CD14-positive monocyte (primary cell): ENCODE data around the gene SYT13. TPM values are rescaled to one million over a fixed set of nuclear protein-coding genes. Genes with fewer than 3 reads are reported as not detected.
A peak's percentile ranks its signal among the peaks of the same experiment; 100 is the strongest.

ENCODE experiments used
- DNase-seq, 3 donors: peaks; one replicate each; pipeline ENCODE4 v3.0.0-alpha.2; 2011 to 2022
- H2AFZ ChIP-seq: 2 replicates; pipeline ENCODE4 v1.6.0; 2012; ENCODE audit warnings: mild to moderate bottlenecking, low read depth, low read length, inconsistent platforms; ENCODE audit not compliant: insufficient read depth, poor library complexity, severe bottlenecking
- H3K27ac ChIP-seq, 2 donors: 1 replicate in 1 of 2; 2 replicates in 1 of 2; pipeline ENCODE4 v1.5.1; 2012 to 2013; ENCODE audit warnings: low read length in 2 of 2, control low read depth in 1 of 2, inconsistent platforms in 1 of 2, low read depth in 1 of 2, mild to moderate bottlenecking in 1 of 2
- H3K27me3 ChIP-seq, 2 donors: one replicate each; pipeline versions ENCODE4 v1.6.0 to v1.6.1; 2011 to 2013; ENCODE audit warnings: low read length in 2 of 2; ENCODE audit not compliant: control insufficient read depth in 2 of 2, insufficient read depth in 2 of 2
- H3K36me3 ChIP-seq, 2 donors: replicated peaks in 1 of 2; 1 replicate in 1 of 2; 2 replicates in 1 of 2; pipeline versions ENCODE4 v1.5.1 to v1.6.1; 2012 to 2013; ENCODE audit warnings: low read length in 2 of 2, control low read depth in 1 of 2, inconsistent platforms in 1 of 2, mild to moderate bottlenecking in 1 of 2; ENCODE audit not compliant: insufficient read depth in 2 of 2, control insufficient read depth in 1 of 2
- H3K4me1 ChIP-seq, 2 donors: 1 replicate in 1 of 2; 2 replicates in 1 of 2; pipeline versions ENCODE4 v1.5.1 to v1.6.1; 2012 to 2013; ENCODE audit warnings: low read length in 2 of 2, control low read depth in 1 of 2, inconsistent platforms in 1 of 2, mild to moderate bottlenecking in 1 of 2, moderate library complexity in 1 of 2; ENCODE audit not compliant: insufficient read depth in 2 of 2, control insufficient read depth in 1 of 2
- H3K4me2 ChIP-seq: replicated peaks from 2 replicates; pipeline ENCODE3; 2012; ENCODE audit warnings: low read length, moderate library complexity, mild to moderate bottlenecking; ENCODE audit not compliant: poor library complexity, severe bottlenecking; ENCODE audit errors: extremely low read depth
- H3K4me3 ChIP-seq, 3 experiments: fragments of 200-600 bp in 1 of 3; sonication (generic) in 1 of 3; replicated peaks in 1 of 3; 1 replicate in 2 of 3; 2 replicates in 1 of 3; pipeline ENCODE4 v1.5.1; 2011 to 2013; ENCODE audit warnings: low read length in 3 of 3, mild to moderate bottlenecking in 3 of 3, control low read depth in 2 of 3, low read depth in 2 of 3, inconsistent platforms in 1 of 3, moderate library complexity in 1 of 3
- H3K79me2 ChIP-seq: 2 replicates; pipeline ENCODE4 v1.6.0; 2012; ENCODE audit warnings: mild to moderate bottlenecking, control low read depth, inconsistent platforms, low read length, moderate library complexity; ENCODE audit not compliant: insufficient read depth
- H3K9ac ChIP-seq: 2 replicates; pipeline ENCODE4 v1.6.0; 2017; ENCODE audit warnings: low read length, mild to moderate bottlenecking; ENCODE audit not compliant: insufficient read depth, poor library complexity, severe bottlenecking
- H3K9me3 ChIP-seq, 2 donors: replicated peaks in 1 of 2; 1 replicate in 1 of 2; 2 replicates in 1 of 2; pipeline versions ENCODE4 v1.5.1 to v1.6.1; 2012 to 2013; ENCODE audit warnings: low read length in 2 of 2, control low read depth in 1 of 2; ENCODE audit not compliant: control insufficient read depth in 1 of 2, insufficient read depth in 1 of 2
- H4K20me1 ChIP-seq: 2 replicates; pipeline ENCODE4 v1.6.0; 2012; ENCODE audit warnings: mild to moderate bottlenecking, low read length, control low read depth, moderate library complexity; ENCODE audit not compliant: insufficient read depth
- H3K27ac Mint-ChIP-seq, 7 donors: one replicate each; pipeline ENCODE4 v1.8.0; 2020; ENCODE audit warnings: mild to moderate bottlenecking in 7 of 7, mixed read lengths in 7 of 7, moderate library complexity in 6 of 7, inconsistent platforms in 2 of 7
- H3K27me3 Mint-ChIP-seq, 3 donors: one replicate each; pipeline ENCODE4 v1.8.0; 2021 to 2022; ENCODE audit warnings: low read depth in 3 of 3, mild to moderate bottlenecking in 3 of 3, mixed read lengths in 3 of 3, moderate library complexity in 3 of 3, inconsistent platforms in 1 of 3
- H3K36me3 Mint-ChIP-seq, 2 donors: one replicate each; pipeline ENCODE4 v1.8.0; 2020; ENCODE audit warnings: mixed read lengths in 2 of 2, inconsistent platforms in 1 of 2, mild to moderate bottlenecking in 1 of 2
- H3K4me1 Mint-ChIP-seq: one replicate; pipeline ENCODE4 v1.8.0; 2020; ENCODE audit warnings: mild to moderate bottlenecking, mixed read lengths
- H3K4me3 Mint-ChIP-seq, 2 donors: one replicate each; pipeline ENCODE4 v1.8.0; 2020; ENCODE audit warnings: mild to moderate bottlenecking in 2 of 2, mixed read lengths in 2 of 2, moderate library complexity in 1 of 2
- H3K9me3 Mint-ChIP-seq, 7 donors: one replicate each; pipeline ENCODE4 v1.8.0; 2020 to 2022; ENCODE audit warnings: mixed read lengths in 7 of 7, mild to moderate bottlenecking in 6 of 7, moderate library complexity in 6 of 7, inconsistent platforms in 2 of 7
- WGBS: methylation state at CpG from one replicate; pipeline ENCODE4 v1.1.5; 2013; ENCODE audit warnings: missing lambda C conversion rate; ENCODE audit not compliant: insufficient coverage; 5-methylcytosine and 5-hydroxymethylcytosine counted together
- intact Hi-C, 2 donors: fragments of 100-400 bp; cut with micrococcal nuclease; formaldehyde crosslinking; loops; one replicate each; pipeline versions ENCODE4 v1.15.0 to v1.15.1; 2023
- polyA plus RNA-seq, 3 donors: library from polyadenylated mRNA; depleted of rRNA in 1 of 3; unstranded in 2 of 3; stranded (reverse) in 1 of 3; fragments of 300-500 nt in 2 of 3; fragments of >200 nt in 1 of 3; fragmentation: Illumina TruSeq in 2 of 3; gene quantifications; 1 replicate in 2 of 3; 2 replicates in 1 of 3; pipeline ENCODE4 v1.2.3, GENCODE V29; 2012 to 2021
- TF ChIP-seq, protein P1 (sequence below): fragments of 200-600 bp; IDR thresholded peaks from one replicate; pipeline ENCODE4 v1.8.0; 2022; ENCODE audit warnings: antibody characterized with exemption, mild to moderate bottlenecking

Gene SYT13
- polyA plus RNA-seq, 3 donors: not detected

GRCh38 chr11:45213316-45213665, 72.8 kb downstream of the SYT13 start:
- 97% methylated on average over 12 of the region's 12 CpGs for WGBS
- Histone ChIP-seq H3K9me3 (no peaks in the 10 kb centered on the region), H3K36me3 (no peaks in the 10 kb centered on the region), H3K4me3 (no peak overlapping the region), H3K4me2 (no peak overlapping the region), H3K79me2 (no peaks in the 10 kb centered on the region), H3K27me3 (no peaks in the 10 kb centered on the region), H3K27ac (no peak overlapping the region), H2AFZ (no peak overlapping the region), H3K4me1 (no peaks in the 10 kb centered on the region), H4K20me1 (no peaks in the 10 kb centered on the region), H3K9ac (no peak overlapping the region)
- Mint-ChIP-seq H3K9me3 (peaks cover 0 to 1% (median 0%) of the 10 kb centered on the region in 7 donors), H3K27me3 (peaks cover 0 to 1% (median 0%) of the 10 kb centered on the region in 3 donors), H3K4me1 (peaks cover 15% of the 10 kb centered on the region), H3K36me3 (peaks cover 0 to 3% of the 10 kb centered on the region in 2 donors), H3K27ac (peak overlapping the region in 1 of 7 donors; percentile 64), H3K4me3 (peak overlapping the region in 1 of 2 donors; percentile 10)
- TF ChIP-seq, protein P1, sequence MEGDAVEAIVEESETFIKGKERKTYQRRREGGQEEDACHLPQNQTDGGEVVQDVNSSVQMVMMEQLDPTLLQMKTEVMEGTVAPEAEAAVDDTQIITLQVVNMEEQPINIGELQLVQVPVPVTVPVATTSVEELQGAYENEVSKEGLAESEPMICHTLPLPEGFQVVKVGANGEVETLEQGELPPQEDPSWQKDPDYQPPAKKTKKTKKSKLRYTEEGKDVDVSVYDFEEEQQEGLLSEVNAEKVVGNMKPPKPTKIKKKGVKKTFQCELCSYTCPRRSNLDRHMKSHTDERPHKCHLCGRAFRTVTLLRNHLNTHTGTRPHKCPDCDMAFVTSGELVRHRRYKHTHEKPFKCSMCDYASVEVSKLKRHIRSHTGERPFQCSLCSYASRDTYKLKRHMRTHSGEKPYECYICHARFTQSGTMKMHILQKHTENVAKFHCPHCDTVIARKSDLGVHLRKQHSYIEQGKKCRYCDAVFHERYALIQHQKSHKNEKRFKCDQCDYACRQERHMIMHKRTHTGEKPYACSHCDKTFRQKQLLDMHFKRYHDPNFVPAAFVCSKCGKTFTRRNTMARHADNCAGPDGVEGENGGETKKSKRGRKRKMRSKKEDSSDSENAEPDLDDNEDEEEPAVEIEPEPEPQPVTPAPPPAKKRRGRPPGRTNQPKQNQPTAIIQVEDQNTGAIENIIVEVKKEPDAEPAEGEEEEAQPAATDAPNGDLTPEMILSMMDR: no peak
- DNase-seq: no peak
- intact Hi-C loops: no loop called here

DNA sequence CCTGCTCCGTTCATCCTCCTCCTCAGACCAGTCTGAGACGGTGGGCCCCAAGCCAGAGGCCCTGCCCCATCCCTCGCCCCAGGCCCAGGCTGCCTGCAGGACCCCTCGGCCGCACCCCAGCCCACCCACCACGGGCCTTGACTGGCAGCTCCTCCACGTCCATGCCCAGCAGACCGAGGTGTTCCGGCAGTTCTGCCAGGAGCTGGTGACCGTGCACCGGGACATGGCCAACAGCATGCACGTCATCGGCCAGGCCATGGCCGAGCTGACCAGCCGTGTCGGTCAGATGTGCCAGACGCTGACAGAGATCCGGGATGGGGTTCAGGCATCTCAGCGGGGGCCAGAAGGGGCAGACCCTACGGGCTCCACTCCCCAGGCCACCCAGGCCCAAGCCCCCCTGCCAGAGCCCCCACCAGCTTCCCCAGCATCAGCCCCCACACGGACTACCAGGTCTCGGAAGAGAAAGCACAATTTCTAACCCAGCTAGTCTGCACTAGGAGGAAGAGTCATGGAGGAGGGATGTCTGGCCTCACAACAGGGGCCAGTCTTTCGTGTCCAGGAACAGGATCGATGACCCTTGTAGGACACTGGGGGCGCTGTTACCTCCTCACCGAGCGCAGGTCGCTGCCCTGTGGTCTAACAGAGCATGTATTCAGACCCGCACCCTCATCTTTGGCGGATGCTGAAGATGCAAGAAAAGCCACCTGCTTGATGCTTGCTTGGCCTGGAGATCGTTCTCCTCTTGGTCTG, 73.4 kb downstream of the SYT13 start:
- Mint-ChIP-seq H3K36me3 (peaks cover 0 to 2% of the 10 kb centered on the region in 2 donors), H3K27me3 (peaks cover 0 to 1% (median 0%) of the 10 kb centered on the region in 3 donors), H3K4me1 (peaks cover 15% of the 10 kb centered on the region), H3K4me3 (no peak overlapping the region), H3K9me3 (peaks cover 0 to 1% (median 0%) of the 10 kb centered on the region in 7 donors), H3K27ac (no peak overlapping the region)
- H3K27me3 ChIP-seq: no peaks in the 10 kb centered on the region
- 96% methylated on average over 27 of the region's 31 CpGs for WGBS
- no peak overlapping the region for H3K27ac ChIP-seq
- H3K79me2 ChIP-seq: no peaks in the 10 kb centered on the region
- H3K9ac ChIP-seq: no peak overlapping the region
- TF ChIP-seq, protein P1: no peak
- no peaks in the 10 kb centered on the region for H3K4me1 ChIP-seq
- DNase-seq: no peak
- H3K36me3 ChIP-seq: no peaks in the 10 kb centered on the region
- no peak overlapping the region for H3K4me3 ChIP-seq
- no peak overlapping the region for H3K4me2 ChIP-seq
- H3K9me3 ChIP-seq: no peaks in the 10 kb centered on the region
- intact Hi-C loops: no loop called here
- H2AFZ ChIP-seq: no peak overlapping the region
- no peaks in the 10 kb centered on the region for H4K20me1 ChIP-seq
